NT2/D1 (cell line): ENCODE measurements around the gene CBLB.

Experiments used
- SUZ12 ChIP-seq: IDR thresholded peaks from 2 replicates; pipeline ENCODE4 v1.6.1; 2011; ENCODE audit not compliant: insufficient read length, insufficient read depth; ENCODE audit errors: extremely low read depth
- YY1 ChIP-seq: IDR thresholded peaks from 2 replicates; pipeline ENCODE4 v1.6.1; 2011; ENCODE audit not compliant: insufficient read length, insufficient read depth

- TF ChIP-seq SUZ12 (no peak), YY1 (no peak)
Measured at GRCh38 chr3:105788593-105788992, 80.2 kb downstream of the CBLB start.
